ENCODE data around the gene SLC17A4. TPM values are rescaled to one million over a fixed set of nuclear protein-coding genes. Genes with fewer than 3 reads are reported as not detected.

SLC17A4 gene
- total RNA-seq, 1 experiment from 2014 or later: not detected

GRCh38 chr6:25829375-25829774 lies 74.8 kb downstream of the SLC17A4 start:
- POLR2A ChIA-PET (ENCODE audit: low non-redundant PET): no interaction called here
- Histone ChIP-seq H3K27me3 (replicated peaks; ENCODE audit: insufficient read depth, low read depth, low read length, poor library complexity) (peaks cover 44% of the 10 kb centered on the region), H3K4me1 (ENCODE audit: insufficient read depth, low read length, poor library complexity, severe bottlenecking) (no peaks in the 10 kb centered on the region), H3K4me3 (ENCODE audit: low read depth, low read length, poor library complexity, severe bottlenecking) (no peak overlapping the region), H3K9me3 (ENCODE audit: low read depth, low read length, poor library complexity, severe bottlenecking) (no peaks in the 10 kb centered on the region), H3K36me3 (ENCODE audit: insufficient read depth, low read length, poor library complexity, severe bottlenecking) (no peaks in the 10 kb centered on the region), H3K27ac (ENCODE audit: low read depth, low read length, poor library complexity, severe bottlenecking) (no peak overlapping the region)
- intact Hi-C loops (cut with micrococcal nuclease; ENCODE audit: unreplicated experiment): no loop called here
- no peak for DNase-seq (ENCODE audit: low spot score)
- no TSS peak for BruUV-seq (replicated peaks)
- TF ChIP-seq CTCF (conservative IDR thresholded peaks at IDR 0.05; ENCODE audit: low read depth, low read length): no peak
- no peak for TF ChIP-seq EZH2 (IDR thresholded peaks at IDR 0.05; ENCODE audit: borderline replicate concordance, low read depth, low read length, poor library complexity, severe bottlenecking)
- CTCF ChIA-PET: no interaction called here

- intact Hi-C loops (cut with micrococcal nuclease; ENCODE audit: unreplicated experiment): no loop called here
- no peak for TF ChIP-seq EZH2 (IDR thresholded peaks at IDR 0.05; ENCODE audit: borderline replicate concordance, low read depth, low read length, poor library complexity, severe bottlenecking)
- no peak for TF ChIP-seq CTCF (conservative IDR thresholded peaks at IDR 0.05; ENCODE audit: low read depth, low read length)
- Histone ChIP-seq H3K9me3 (ENCODE audit: low read depth, low read length, poor library complexity, severe bottlenecking) (no peaks in the 10 kb centered on the region), H3K27me3 (replicated peaks; ENCODE audit: insufficient read depth, low read depth, low read length, poor library complexity) (peaks cover 34% of the 10 kb centered on the region), H3K4me1 (ENCODE audit: insufficient read depth, low read length, poor library complexity, severe bottlenecking) (no peaks in the 10 kb centered on the region), H3K27ac (ENCODE audit: low read depth, low read length, poor library complexity, severe bottlenecking) (no peak overlapping the region), H3K36me3 (ENCODE audit: insufficient read depth, low read length, poor library complexity, severe bottlenecking) (no peaks in the 10 kb centered on the region), H3K4me3 (ENCODE audit: low read depth, low read length, poor library complexity, severe bottlenecking) (no peak overlapping the region)
- CTCF ChIA-PET: no interaction called here
- no peak for DNase-seq (ENCODE audit: low spot score)
- POLR2A ChIA-PET (ENCODE audit: low non-redundant PET): no interaction called here
- BruUV-seq (replicated peaks): no TSS peak
These were observed 75.9 kb downstream of the SLC17A4 start for GRCh38 chr6:25830458-25830857.

Other genes with a start within 250 kb of the SLC17A4 start
- gene SCGN, start 102.5 kb upstream of the SLC17A4 start, total RNA-seq (2021): not detected in 2 replicates
- not detected in 2 replicates for gene SLC17A1, start 77.3 kb downstream of the SLC17A4 start, total RNA-seq (2021)
- gene SLC17A3, start 119.5 kb downstream of the SLC17A4 start, total RNA-seq (2021): not detected in 2 replicates
- not detected in 2 replicates for gene SLC17A2, start 175.9 kb downstream of the SLC17A4 start, total RNA-seq (2021)
- 8.9 and 9.7 TPM in 2 replicates for gene TRIM38, start 208.1 kb downstream of the SLC17A4 start, total RNA-seq (2021)